Keratinocyte (primary cell): ENCODE measurements around the gene PTPN12. TPM values are rescaled to one million over a fixed set of nuclear protein-coding genes. Genes with fewer than 3 reads are reported as not detected.

Source experiments
- DNase-seq: peaks from one replicate; pipeline ENCODE4 v3.0.0-alpha.2; 2011; ENCODE audit warnings: low read depth, missing footprints, low spot score
- FAIRE-seq: peaks from 2 replicates; lab custom pipeline; 2011; peaks lifted over from hg19 to GRCh38; lab: Jason Lieb, UNC
- H2AFZ ChIP-seq: 2 replicates; pipeline ENCODE4 v1.6.0; 2012; ENCODE audit warnings: low read length, control low read depth, inconsistent platforms; ENCODE audit not compliant: control insufficient read depth
- H3K27ac ChIP-seq: 2 replicates; pipeline ENCODE4 v1.5.1; 2011; ENCODE audit warnings: low read length; ENCODE audit not compliant: control insufficient read depth, insufficient read depth
- H3K27me3 ChIP-seq: 3 replicates; pipeline ENCODE4 v1.6.0; 2011; ENCODE audit warnings: low read length; ENCODE audit not compliant: control insufficient read depth, insufficient read depth; ENCODE audit errors: extremely low read depth
- H3K36me3 ChIP-seq, 2 experiments: 2 replicates in 1 of 2; 3 replicates in 1 of 2; pipeline ENCODE4 v1.5.1; 2011; ENCODE audit warnings: low read length in 2 of 2, mild to moderate bottlenecking in 1 of 2; ENCODE audit not compliant: control insufficient read depth in 2 of 2, insufficient read depth in 2 of 2; ENCODE audit errors: extremely low read depth in 1 of 2
- H3K4me1 ChIP-seq: 3 replicates; pipeline ENCODE4 v1.5.1; 2011; ENCODE audit warnings: low read length; ENCODE audit not compliant: control insufficient read depth, insufficient read depth; ENCODE audit errors: extremely low read depth
- H3K4me2 ChIP-seq: 3 replicates; pipeline ENCODE4 v1.6.0; 2011; ENCODE audit warnings: low read depth, low read length; ENCODE audit not compliant: control insufficient read depth, insufficient read depth; ENCODE audit errors: extremely low read depth
- H3K4me3 ChIP-seq, 3 experiments: fragments of 200-600 bp in 1 of 3; sonication (generic) in 1 of 3; 2 replicates in 2 of 3; 3 replicates in 1 of 3; pipeline ENCODE4 v1.5.1; 2011 to 2016; ENCODE audit warnings: low read length in 3 of 3, mild to moderate bottlenecking in 3 of 3, control low read depth in 2 of 3, inconsistent platforms in 1 of 3, low read depth in 1 of 3, mixed read lengths in 1 of 3, mixed run types in 1 of 3, moderate library complexity in 1 of 3; ENCODE audit not compliant: control insufficient read depth in 2 of 3, insufficient read depth in 2 of 3; ENCODE audit errors: extremely low read depth in 1 of 3
- H3K79me2 ChIP-seq: 2 replicates; pipeline ENCODE4 v1.6.0; 2012; ENCODE audit warnings: low read length; ENCODE audit not compliant: control insufficient read depth, insufficient read depth
- H3K9ac ChIP-seq: 3 replicates; pipeline ENCODE4 v1.6.0; 2011; ENCODE audit warnings: low read length; ENCODE audit not compliant: control insufficient read depth, insufficient read depth; ENCODE audit errors: extremely low read depth
- H3K9me1 ChIP-seq: 3 replicates; pipeline ENCODE4 v1.6.0; 2011; ENCODE audit warnings: low read length; ENCODE audit not compliant: control insufficient read depth, insufficient read depth; ENCODE audit errors: extremely low read depth
- H3K9me3 ChIP-seq: 2 replicates; pipeline ENCODE4 v1.5.1; 2012; ENCODE audit warnings: low read depth, low read length; ENCODE audit not compliant: control insufficient read depth
- H4K20me1 ChIP-seq: 3 replicates; pipeline ENCODE4 v1.6.0; 2011; ENCODE audit warnings: low read length; ENCODE audit not compliant: control insufficient read depth, insufficient read depth; ENCODE audit errors: extremely low read depth
- CTCF ChIP-seq, 3 experiments: IDR thresholded peaks in 1 of 3; conservative IDR thresholded peaks in 1 of 3; optimal IDR thresholded peaks in 1 of 3; 2 replicates in 2 of 3; 3 replicates in 1 of 3; pipeline versions ENCODE3 to v1.5.1; 2011; ENCODE audit warnings: low read length in 3 of 3, mild to moderate bottlenecking in 3 of 3, moderate library complexity in 2 of 3, control low read depth in 1 of 3, inconsistent platforms in 1 of 3; ENCODE audit not compliant: insufficient read depth in 2 of 3; ENCODE audit errors: extremely low read depth in 1 of 3
- EZH2 ChIP-seq: IDR thresholded peaks from one replicate; pipeline ENCODE4 v1.6.1; 2012; ENCODE audit warnings: inconsistent platforms, mild to moderate bottlenecking, low read length, moderate library complexity
- dilution Hi-C: fragments of 300-500 bp; cut with MboI; formaldehyde crosslinking; loops from one replicate; pipeline ENCODE4 v1.7.0; 2020; ENCODE audit warnings: low sequenced_read_pairs; ENCODE audit not compliant: extremely low pct_ligation_motif_present
- polyA plus RNA-seq, 5 experiments: library from polyadenylated mRNA; depleted of rRNA in 3 of 5; stranded (reverse) in 3 of 5; stranded (forward) in 1 of 5; unstranded in 1 of 5; fragments of >200 nt; gene quantifications; 1 replicate in 1 of 5; 2 replicates in 3 of 5; 3 replicates in 1 of 5; pipeline versions ENCODE4 v1.2.1 to v1.2.3, GENCODE V29; 2011 to 2012; ENCODE audit warnings: missing spikeins in 2 of 5, low read depth in 1 of 5, low replicate concordance in 1 of 5

PTPN12 gene
- polyA plus RNA-seq, 1 donor (not counting 4 experiments of a cell fraction or from before 2014, with no cell fraction given): 61.1 TPM

- peaks cover 22% of the 10 kb centered on the region for H3K4me1 ChIP-seq
- peak overlapping the region; percentile 56 to 95 (median 93) for H3K4me3 ChIP-seq
- peaks cover 33% of the 10 kb centered on the region for H3K79me2 ChIP-seq
- peaks cover 2% of the 10 kb centered on the region for H3K9me1 ChIP-seq
- no peaks in the 10 kb centered on the region for H3K36me3 ChIP-seq
- peak overlapping the region; percentile 79 for H3K27ac ChIP-seq
- DNase-seq (no peak), FAIRE-seq (no peak)
- H4K20me1 ChIP-seq: peaks cover 3% of the 10 kb centered on the region
- H3K4me2 ChIP-seq: peak overlapping the region; percentile 92
- dilution Hi-C loops: no loop called here
- no peaks in the 10 kb centered on the region for H3K27me3 ChIP-seq
- H2AFZ ChIP-seq: peak overlapping the region; percentile 89
- H3K9me3 ChIP-seq: no peaks in the 10 kb centered on the region
- TF ChIP-seq CTCF (optimal IDR thresholded peaks at IDR 0.05 in 1 of 3, IDR thresholded peaks at IDR 0.05 in 1 of 3, conservative IDR thresholded peaks at IDR 0.05 in 1 of 3; ENCODE audit: extremely low read depth in 1 of 3, insufficient read depth in 2 of 3, low read length in 3 of 3) (no peak), EZH2 (no peak)
- peak overlapping the region; percentile 82 for H3K9ac ChIP-seq
These were observed 1.1 kb upstream of the PTPN12 start for GRCh38 chr7:77536017-77536412.

GRCh38 chr7:77536413-77537135 is 521 bp upstream of the PTPN12 start:
- H3K4me1 ChIP-seq: peaks cover 28% of the 10 kb centered on the region
- dilution Hi-C loops: no loop called here
- H3K4me2 ChIP-seq: peak overlapping the region; percentile 92
- peaks cover 38% of the 10 kb centered on the region for H3K79me2 ChIP-seq
- peaks cover 7% of the 10 kb centered on the region for H4K20me1 ChIP-seq
- peak overlapping the region; percentile 89 for H2AFZ ChIP-seq
- FAIRE-seq: no peak
- peaks cover 4% of the 10 kb centered on the region for H3K9me1 ChIP-seq
- peak overlapping the region; percentile 79 for H3K27ac ChIP-seq
- DNase-seq: peak; percentile 50
- H3K27me3 ChIP-seq: no peaks in the 10 kb centered on the region
- no peaks in the 10 kb centered on the region for H3K36me3 ChIP-seq
- peak overlapping the region; percentile 82 for H3K9ac ChIP-seq
- no peaks in the 10 kb centered on the region for H3K9me3 ChIP-seq
- H3K4me3 ChIP-seq: peak overlapping the region; percentile 56 to 95 (median 93)
- TF ChIP-seq CTCF (optimal IDR thresholded peaks at IDR 0.05 in 1 of 3, IDR thresholded peaks at IDR 0.05 in 1 of 3, conservative IDR thresholded peaks at IDR 0.05 in 1 of 3; ENCODE audit: extremely low read depth in 1 of 3, insufficient read depth in 2 of 3, low read length in 3 of 3): no peak
- no peak for TF ChIP-seq EZH2
